Measurements from ENCODE around the gene RASA3. TPM values are rescaled to one million over a fixed set of nuclear protein-coding genes. Genes with fewer than 3 reads are reported as not detected.
"Not testable (repeated sequence)": the region's sequence is repeated elsewhere in the genome, so short reads cannot be mapped to it uniquely, and the experiment has no call there.

The RASA3 gene
- total RNA-seq, 4 donors from 2014 or later = 29.5 to 38.1 (median 34.6) TPM

DNA sequence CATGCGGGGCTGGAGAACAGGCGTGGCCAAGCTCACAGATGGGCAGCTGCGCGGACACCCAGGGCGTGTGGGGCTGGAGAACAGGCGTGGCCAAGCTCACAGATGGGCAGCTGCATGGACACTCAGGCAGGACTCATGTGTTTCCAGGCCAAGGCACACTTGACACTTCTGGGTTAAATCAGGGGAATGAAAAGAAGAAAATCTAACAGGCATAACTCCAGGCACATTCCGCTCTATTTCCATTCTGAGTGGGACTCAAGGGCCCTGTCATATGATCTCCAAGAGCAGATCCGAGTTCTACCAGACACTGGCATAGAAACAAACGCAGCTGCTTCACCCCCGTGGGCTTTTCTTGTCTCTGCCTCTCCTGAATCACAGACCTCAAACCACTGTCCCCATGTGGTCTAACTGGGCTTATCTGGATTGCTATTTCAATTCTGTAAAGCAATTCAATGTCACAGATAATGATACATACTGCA is 141.2 kb downstream of the RASA3 start:
- 81% methylated on average over 6 of the region's 10 CpGs for WGBS
- peaks cover 9 to 54% (median 26%) of the 10 kb centered on the region in 4 donors for H3K36me3 ChIP-seq
- no peak overlapping the region for H3K4me3 ChIP-seq
- H3K27me3 ChIP-seq = no peaks in the 10 kb centered on the region
- no peak overlapping the region for H3K27ac ChIP-seq (replicated peaks in 1 of 4)
- intact Hi-C loops (cut with DNase I) = no loop called here
- TF ChIP-seq, protein P1, sequence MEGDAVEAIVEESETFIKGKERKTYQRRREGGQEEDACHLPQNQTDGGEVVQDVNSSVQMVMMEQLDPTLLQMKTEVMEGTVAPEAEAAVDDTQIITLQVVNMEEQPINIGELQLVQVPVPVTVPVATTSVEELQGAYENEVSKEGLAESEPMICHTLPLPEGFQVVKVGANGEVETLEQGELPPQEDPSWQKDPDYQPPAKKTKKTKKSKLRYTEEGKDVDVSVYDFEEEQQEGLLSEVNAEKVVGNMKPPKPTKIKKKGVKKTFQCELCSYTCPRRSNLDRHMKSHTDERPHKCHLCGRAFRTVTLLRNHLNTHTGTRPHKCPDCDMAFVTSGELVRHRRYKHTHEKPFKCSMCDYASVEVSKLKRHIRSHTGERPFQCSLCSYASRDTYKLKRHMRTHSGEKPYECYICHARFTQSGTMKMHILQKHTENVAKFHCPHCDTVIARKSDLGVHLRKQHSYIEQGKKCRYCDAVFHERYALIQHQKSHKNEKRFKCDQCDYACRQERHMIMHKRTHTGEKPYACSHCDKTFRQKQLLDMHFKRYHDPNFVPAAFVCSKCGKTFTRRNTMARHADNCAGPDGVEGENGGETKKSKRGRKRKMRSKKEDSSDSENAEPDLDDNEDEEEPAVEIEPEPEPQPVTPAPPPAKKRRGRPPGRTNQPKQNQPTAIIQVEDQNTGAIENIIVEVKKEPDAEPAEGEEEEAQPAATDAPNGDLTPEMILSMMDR (IDR thresholded peaks at IDR 0.05) = no peak
- TF ChIP-seq POLR2A (IDR thresholded peaks at IDR 0.05; ENCODE audit: low read depth) = no peak
- no peak for TF ChIP-seq EP300 (IDR thresholded peaks at IDR 0.05)
- no peak for TF ChIP-seq POLR2AphosphoS5 (IDR thresholded peaks at IDR 0.05)
- H3K9me3 ChIP-seq = no peaks in the 10 kb centered on the region
- no peaks in the 10 kb centered on the region for H3K4me1 ChIP-seq
- no peak for DNase-seq (ENCODE audit: extremely low spot score)

DNA sequence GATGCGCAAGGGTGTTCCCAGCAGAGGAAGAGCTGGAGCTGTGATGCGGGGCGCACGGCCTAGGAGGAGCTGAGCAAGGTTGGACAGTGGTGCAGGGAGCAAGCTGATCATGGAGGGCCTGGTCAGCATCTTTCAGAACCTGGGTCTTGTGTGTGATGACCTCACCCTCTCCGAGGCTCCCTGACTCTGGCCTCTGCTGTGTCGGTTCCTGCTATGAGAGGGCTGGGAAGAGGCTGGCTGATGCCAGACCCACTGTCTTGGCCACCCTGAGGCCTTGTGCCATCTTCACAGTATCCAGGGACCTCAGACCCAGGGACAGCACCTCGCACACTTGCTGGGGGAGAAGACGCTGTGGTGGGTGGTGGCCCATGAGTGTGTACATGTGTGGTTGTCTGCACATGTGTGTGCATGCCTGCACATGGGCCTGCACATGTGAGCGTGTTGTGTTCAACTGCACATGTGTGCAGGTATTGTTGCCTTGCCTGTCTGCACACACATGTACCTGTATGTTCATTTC is 142.0 kb downstream of the RASA3 start:
- no peaks in the 10 kb centered on the region for H3K4me1 ChIP-seq
- no peak overlapping the region for H3K27ac ChIP-seq (replicated peaks in 1 of 4)
- no peaks in the 10 kb centered on the region for H3K27me3 ChIP-seq
- TF ChIP-seq, protein P1 (IDR thresholded peaks at IDR 0.05) = no peak
- TF ChIP-seq POLR2AphosphoS5 (IDR thresholded peaks at IDR 0.05) = no peak
- no peak for TF ChIP-seq POLR2A (IDR thresholded peaks at IDR 0.05; ENCODE audit: low read depth)
- no peak for TF ChIP-seq EP300 (IDR thresholded peaks at IDR 0.05)
- WGBS = 94% methylated on average over 6 of the region's 9 CpGs
- peaks cover 7 to 49% (median 22%) of the 10 kb centered on the region in 4 donors for H3K36me3 ChIP-seq
- no peaks in the 10 kb centered on the region for H3K9me3 ChIP-seq
- intact Hi-C loops (cut with DNase I) = no loop called here
- H3K4me3 ChIP-seq = no peak overlapping the region
- no peak for DNase-seq (ENCODE audit: extremely low spot score)

DNA sequence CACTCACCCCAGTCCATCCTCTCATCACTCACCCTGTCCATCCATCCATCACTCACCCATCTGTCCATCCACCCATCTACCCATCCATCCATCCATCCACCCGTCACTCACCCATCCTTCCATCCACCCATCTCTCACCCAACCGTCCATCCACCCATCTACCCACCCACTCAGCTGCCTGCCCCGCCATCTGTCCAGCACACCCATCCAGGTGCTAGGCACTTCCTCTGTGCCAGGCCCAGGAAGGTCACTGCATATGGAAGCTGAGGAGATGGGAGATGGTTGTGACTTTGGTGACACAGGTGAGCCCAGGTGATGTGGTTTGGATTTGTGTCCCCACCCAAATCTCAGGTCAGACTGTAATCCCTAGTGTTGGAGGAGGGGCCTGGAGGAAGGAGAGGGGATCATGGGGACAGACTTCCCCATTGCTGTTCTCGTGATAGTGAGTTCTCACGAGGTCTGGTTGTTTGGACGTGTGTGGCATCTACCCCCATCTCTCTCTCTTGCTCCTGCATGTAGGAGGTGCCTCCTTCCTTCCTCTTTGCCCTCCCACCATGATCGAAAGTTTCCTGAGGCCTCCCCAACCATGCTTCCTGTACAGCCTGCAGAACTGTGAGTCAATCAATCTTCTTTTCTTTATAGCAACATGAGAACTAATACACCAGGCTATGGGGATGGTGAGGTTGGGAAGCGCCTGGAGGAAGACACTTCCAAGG is 142.7 kb downstream of the RASA3 start:
- H3K27me3 ChIP-seq = no peaks in the 10 kb centered on the region
- no peak overlapping the region for H3K27ac ChIP-seq (replicated peaks in 1 of 4)
- no peak for DNase-seq (ENCODE audit: extremely low spot score)
- H3K4me3 ChIP-seq = no peak overlapping the region
- no peaks in the 10 kb centered on the region for H3K4me1 ChIP-seq
- TF ChIP-seq EP300 (IDR thresholded peaks at IDR 0.05) = no peak
- peaks cover 7 to 43% (median 19%) of the 10 kb centered on the region in 4 donors for H3K36me3 ChIP-seq
- intact Hi-C loops (cut with DNase I) = no loop called here
- no peaks in the 10 kb centered on the region for H3K9me3 ChIP-seq
- 75% methylated on average over 8 of the region's 8 CpGs for WGBS

DNA sequence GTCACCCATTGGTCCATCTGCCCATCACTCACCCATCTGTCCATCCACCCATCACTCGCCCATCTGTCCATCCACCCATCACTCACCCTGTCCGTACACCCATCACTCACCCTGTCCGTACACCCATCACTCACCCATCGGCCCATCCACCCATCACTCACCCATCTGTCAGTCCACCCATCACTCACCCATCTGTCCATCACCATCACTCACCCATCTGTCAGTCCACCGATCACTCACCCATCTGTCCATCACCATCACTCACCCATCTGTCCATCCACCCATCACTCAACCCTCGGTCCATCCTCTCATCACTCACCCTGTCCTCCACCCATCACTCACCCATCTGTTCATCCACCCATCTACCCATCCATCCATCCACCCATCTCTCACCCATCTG is 143.6 kb downstream of the RASA3 start:
- DNase-seq (ENCODE audit: extremely low spot score); H3K4me3 ChIP-seq; intact Hi-C loops (cut with DNase I); H3K9me3 ChIP-seq; H3K27ac ChIP-seq (replicated peaks in 1 of 4); H3K27me3 ChIP-seq; H3K4me1 ChIP-seq: not testable (repeated sequence)
- H3K36me3 ChIP-seq = peaks cover 7 to 39% (median 18%) of the 10 kb centered on the region in 4 donors
- WGBS = 85% methylated on average over 6 of the region's 6 CpGs

- Histone ChIP-seq H3K4me1 (peaks cover 7 to 16% (median 12%) of the 10 kb centered on the region in 4 donors), H3K27me3 (no peaks in the 10 kb centered on the region), H3K9me3 (no peaks in the 10 kb centered on the region), H3K4me3 (no peak overlapping the region), H3K36me3 (peaks cover 20 to 54% (median 35%) of the 10 kb centered on the region in 4 donors), H3K27ac (replicated peaks in 1 of 4) (no peak overlapping the region)
- WGBS = 100% methylated on average over 11 of the region's 15 CpGs
- intact Hi-C loops (cut with DNase I) = no loop called here
- TF ChIP-seq, protein P1 (IDR thresholded peaks at IDR 0.05) = no peak
- no peak for TF ChIP-seq POLR2AphosphoS5 (IDR thresholded peaks at IDR 0.05)
- no peak for TF ChIP-seq EP300 (IDR thresholded peaks at IDR 0.05)
- no peak for TF ChIP-seq POLR2A (IDR thresholded peaks at IDR 0.05; ENCODE audit: low read depth)
- no peak for DNase-seq (ENCODE audit: extremely low spot score)
Observed at GRCh38 chr13:113982296-113982661, 150.1 kb downstream of the RASA3 start.

All from esophagus muscularis mucosa (tissue), 4 donors.